Fibroblast of skin of left quadriceps (primary cell): ENCODE measurements around the gene SNX22.
"Not testable (repeated sequence)": the region's sequence is repeated elsewhere in the genome, so short reads cannot be mapped to it uniquely, and the experiment has no call there.

Experiments used
- DNase-seq, 2 experiments: peaks; one replicate each; pipeline ENCODE4 v3.0.0-alpha.2; 2013; ENCODE audit warnings: low read depth in 2 of 2

The SNX22 gene

GRCh38 chr15:64151727-64152506 lies at the start of gene SNX22:
TSS of gene SNX22 (plus strand) at chr15:64151731. CDS start at chr15:64151776, 45 bp downstream.
- no peak for DNase-seq

GRCh38 chr15:64102497-64102896 lies 49.0 kb upstream of the SNX22 start:
- DNase-seq: no peak

GRCh38 chr15:64105113-64105704 lies 46.3 kb upstream of the SNX22 start:
- DNase-seq: no peak

- no peak for DNase-seq
Observed at GRCh38 chr15:64107337-64107736, 44.2 kb upstream of the SNX22 start.

- not testable (repeated sequence) for DNase-seq
Observed at GRCh38 chr15:64110108-64110701, 41.3 kb upstream of the SNX22 start.

- no peak for DNase-seq
Observed at GRCh38 chr15:64110950-64111678, 40.4 kb upstream of the SNX22 start.

GRCh38 chr15:64111679-64112050 lies 39.9 kb upstream of the SNX22 start:
- DNase-seq: no peak

GRCh38 chr15:64112073-64112772 lies 39.3 kb upstream of the SNX22 start:
- DNase-seq: no peak

GRCh38 chr15:64112904-64113303 lies 38.6 kb upstream of the SNX22 start:
- no peak for DNase-seq

GRCh38 chr15:64117759-64118487 lies 33.6 kb upstream of the SNX22 start:
- no peak for DNase-seq

GRCh38 chr15:64120322-64120721 lies 31.2 kb upstream of the SNX22 start:
- not testable (repeated sequence) for DNase-seq

GRCh38 chr15:64121614-64122013 lies 29.9 kb upstream of the SNX22 start:
- no peak for DNase-seq

- DNase-seq: no peak
Observed at GRCh38 chr15:64122444-64122843, 29.1 kb upstream of the SNX22 start.

- no peak for DNase-seq
Observed at GRCh38 chr15:64122936-64123351, 28.6 kb upstream of the SNX22 start.

- DNase-seq: no peak
Observed at GRCh38 chr15:64125978-64126377, 25.6 kb upstream of the SNX22 start.

- no peak for DNase-seq
Observed at GRCh38 chr15:64127521-64128270, 23.8 kb upstream of the SNX22 start.

GRCh38 chr15:64130159-64130558 lies 21.4 kb upstream of the SNX22 start:
- no peak for DNase-seq

GRCh38 chr15:64131547-64131946 lies 20.0 kb upstream of the SNX22 start:
- no peak for DNase-seq

GRCh38 chr15:64132217-64132616 lies 19.3 kb upstream of the SNX22 start:
- no peak for DNase-seq

- DNase-seq: no peak
Observed at GRCh38 chr15:64133623-64134344, 17.7 kb upstream of the SNX22 start.
